HFFc6 (cell line): ENCODE measurements around the gene MARCHF3. TPM values are rescaled to one million over a fixed set of nuclear protein-coding genes. Genes with fewer than 3 reads are reported as not detected.

Source experiments
- DNase-seq: peaks from one replicate; pipeline ENCODE4 v3.0.0-alpha.2; 2018
- H3K27ac Mint-ChIP-seq: 2 replicates; pipeline ENCODE4 v1.8.0; 2020; ENCODE audit warnings: mild to moderate bottlenecking, mixed read lengths
- H3K27me3 Mint-ChIP-seq: 2 replicates; pipeline ENCODE4 v1.8.0; 2021; ENCODE audit warnings: mild to moderate bottlenecking, moderate library complexity, mixed read lengths; ENCODE audit not compliant: insufficient read depth
- H3K36me3 Mint-ChIP-seq: 2 replicates; pipeline ENCODE4 v1.8.0; 2021; ENCODE audit warnings: low read depth, mixed read lengths
- H3K4me1 Mint-ChIP-seq: 2 replicates; pipeline ENCODE4 v1.8.0; 2020; ENCODE audit warnings: low read depth, mixed read lengths
- H3K4me3 Mint-ChIP-seq: 2 replicates; pipeline ENCODE4 v1.8.0; 2020; ENCODE audit warnings: mild to moderate bottlenecking, moderate library complexity, mixed read lengths
- H3K9me3 Mint-ChIP-seq: 2 replicates; pipeline ENCODE4 v1.8.0; 2020; ENCODE audit warnings: mild to moderate bottlenecking, mixed read lengths
- CTCF ChIP-seq: fragments of 200-600 bp; sonication (generic); IDR thresholded peaks from 2 replicates; pipeline ENCODE4 v1.5.0; 2021; ENCODE audit warnings: antibody characterized with exemption, mild to moderate bottlenecking
- total RNA-seq, 6 experiments: library from RNA; stranded (reverse); fragmentation: NEBNext Ultra II Directional; extraction: Animal tissue kit (Norgen Biotek cat#: 25700); gene quantifications; 2 replicates in 1 of 6; 3 replicates in 5 of 6; pipeline ENCODE4 v1.2.3, GENCODE V29; 2021

MARCHF3 gene
- total RNA-seq, 6 experiments from 2014 or later, result 12.3 to 17.8 (median 13.3) TPM

GRCh38 chr5:127004721-127005120 is 25.6 kb downstream of the MARCHF3 start:
- DNase-seq, result no peak
- Mint-ChIP-seq H3K27ac (no peak overlapping the region), H3K27me3 (no peaks in the 10 kb centered on the region), H3K9me3 (no peaks in the 10 kb centered on the region), H3K4me3 (no peak overlapping the region), H3K4me1 (peaks cover 50% of the 10 kb centered on the region), H3K36me3 (peaks cover 6% of the 10 kb centered on the region)
- no peak for TF ChIP-seq CTCF

GRCh38 chr5:127003798-127004495 is 26.4 kb downstream of the MARCHF3 start:
- no peaks in the 10 kb centered on the region for H3K9me3 Mint-ChIP-seq

GRCh38 chr5:127002390-127002789 is 28.0 kb downstream of the MARCHF3 start:
- Mint-ChIP-seq H3K27ac (peak overlapping the region; percentile 93), H3K4me3 (peak overlapping the region; percentile 62), H3K36me3 (peaks cover 6% of the 10 kb centered on the region), H3K4me1 (peaks cover 56% of the 10 kb centered on the region), H3K27me3 (no peaks in the 10 kb centered on the region), H3K9me3 (no peaks in the 10 kb centered on the region)
- no peak for TF ChIP-seq CTCF
- peak; percentile 80 for DNase-seq

More at GRCh38 chr5:127003798-127004495, 26.4 kb downstream of the MARCHF3 start:
- DNase-seq, result no peak
- no peak overlapping the region for H3K4me3 Mint-ChIP-seq
- H3K27ac Mint-ChIP-seq, result peak overlapping the region; percentile 58
- H3K36me3 Mint-ChIP-seq, result peaks cover 6% of the 10 kb centered on the region
- H3K4me1 Mint-ChIP-seq, result peaks cover 49% of the 10 kb centered on the region
- no peak for TF ChIP-seq CTCF
- H3K27me3 Mint-ChIP-seq, result no peaks in the 10 kb centered on the region

- H3K9me3 Mint-ChIP-seq, result no peaks in the 10 kb centered on the region
- DNase-seq, result peak; percentile 96
- peak overlapping the region; percentile 93 for H3K27ac Mint-ChIP-seq
- H3K36me3 Mint-ChIP-seq, result peaks cover 6% of the 10 kb centered on the region
- peaks cover 63% of the 10 kb centered on the region for H3K4me1 Mint-ChIP-seq
- TF ChIP-seq CTCF, result no peak
- no peaks in the 10 kb centered on the region for H3K27me3 Mint-ChIP-seq
- peak overlapping the region; percentile 62 for H3K4me3 Mint-ChIP-seq
These were observed 28.6 kb downstream of the MARCHF3 start for GRCh38 chr5:127001621-127002296.

- no peaks in the 10 kb centered on the region for H3K9me3 Mint-ChIP-seq
- peak overlapping the region; percentile 74; the same call in 1 of the 2 replicates for H3K27ac Mint-ChIP-seq
- H3K36me3 Mint-ChIP-seq, result peaks cover 6% of the 10 kb centered on the region
- no peaks in the 10 kb centered on the region for H3K27me3 Mint-ChIP-seq
- peak overlapping the region; percentile 54; the same call in 1 of the 2 replicates for H3K4me3 Mint-ChIP-seq
- TF ChIP-seq CTCF, result no peak
- peaks cover 83% of the 10 kb centered on the region for H3K4me1 Mint-ChIP-seq
- DNase-seq, result no peak
These were observed 31.3 kb downstream of the MARCHF3 start for GRCh38 chr5:126998895-126999570.
